Astrocyte (in vitro differentiated cells and primary cell): ENCODE data around the gene XYLT1.

ENCODE experiments used
- EZH2 ChIP-seq: IDR thresholded peaks from 2 replicates; pipeline ENCODE4 v1.6.1; 2012; ENCODE audit warnings: mild to moderate bottlenecking, low read length, inconsistent platforms; ENCODE audit not compliant: insufficient read depth
- TF ChIP-seq, protein P1 (sequence below): IDR thresholded peaks from 2 replicates; pipeline ENCODE4 v1.5.1; 2011; ENCODE audit warnings: low read depth, mild to moderate bottlenecking, inconsistent platforms, low read length, moderate library complexity; ENCODE audit not compliant: insufficient read depth

DNA sequence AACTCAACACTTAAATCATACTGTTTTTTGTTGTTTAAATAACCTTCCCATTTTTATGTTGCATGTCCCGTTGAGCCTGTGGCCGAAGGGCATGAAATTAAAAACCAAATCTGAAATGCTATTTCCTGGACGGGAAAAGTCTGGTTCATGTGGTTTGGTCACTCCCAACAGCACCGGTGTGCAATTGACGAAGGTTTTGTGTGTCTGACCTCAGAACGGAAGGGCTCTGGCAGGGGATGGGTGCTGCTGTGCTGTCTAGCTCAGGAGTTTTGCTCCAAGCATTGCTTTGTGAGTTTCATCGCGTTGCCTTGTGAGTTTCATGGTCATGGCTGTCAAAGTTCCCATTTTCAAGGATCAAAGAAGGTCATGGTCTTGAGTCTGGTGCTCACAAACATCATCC lies 363.3 kb downstream of the XYLT1 start:
- TF ChIP-seq, protein P1, sequence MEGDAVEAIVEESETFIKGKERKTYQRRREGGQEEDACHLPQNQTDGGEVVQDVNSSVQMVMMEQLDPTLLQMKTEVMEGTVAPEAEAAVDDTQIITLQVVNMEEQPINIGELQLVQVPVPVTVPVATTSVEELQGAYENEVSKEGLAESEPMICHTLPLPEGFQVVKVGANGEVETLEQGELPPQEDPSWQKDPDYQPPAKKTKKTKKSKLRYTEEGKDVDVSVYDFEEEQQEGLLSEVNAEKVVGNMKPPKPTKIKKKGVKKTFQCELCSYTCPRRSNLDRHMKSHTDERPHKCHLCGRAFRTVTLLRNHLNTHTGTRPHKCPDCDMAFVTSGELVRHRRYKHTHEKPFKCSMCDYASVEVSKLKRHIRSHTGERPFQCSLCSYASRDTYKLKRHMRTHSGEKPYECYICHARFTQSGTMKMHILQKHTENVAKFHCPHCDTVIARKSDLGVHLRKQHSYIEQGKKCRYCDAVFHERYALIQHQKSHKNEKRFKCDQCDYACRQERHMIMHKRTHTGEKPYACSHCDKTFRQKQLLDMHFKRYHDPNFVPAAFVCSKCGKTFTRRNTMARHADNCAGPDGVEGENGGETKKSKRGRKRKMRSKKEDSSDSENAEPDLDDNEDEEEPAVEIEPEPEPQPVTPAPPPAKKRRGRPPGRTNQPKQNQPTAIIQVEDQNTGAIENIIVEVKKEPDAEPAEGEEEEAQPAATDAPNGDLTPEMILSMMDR, result no peak
- TF ChIP-seq EZH2, result no peak
